Loucy (cell line): ENCODE measurements around the gene OTUB2.

Experiments used
- H2AFZ ChIP-seq: fragments of 200-600 bp; sonication (generic); 2 replicates; pipeline ENCODE4 v1.6.0; 2016; ENCODE audit warnings: antibody characterized with exemption, mild to moderate bottlenecking, low read length, moderate library complexity
- H3F3A ChIP-seq: fragments of 200-600 bp; 2 replicates; pipeline ENCODE4 v1.6.0; 2016; ENCODE audit warnings: antibody characterized with exemption, low read depth, mild to moderate bottlenecking
- H3K27me3 ChIP-seq: fragments of 200-600 bp; sonication (generic); 2 replicates; pipeline ENCODE4 v1.6.1; 2014; ENCODE audit warnings: low read length, mild to moderate bottlenecking; ENCODE audit not compliant: insufficient read depth, poor library complexity, severe bottlenecking
- H3K36me3 ChIP-seq: fragments of 200-600 bp; sonication (generic); 2 replicates; pipeline ENCODE4 v1.6.1; 2016; ENCODE audit warnings: low read length; ENCODE audit not compliant: insufficient read depth
- H3K4me1 ChIP-seq: fragments of 200-600 bp; sonication (generic); 2 replicates; pipeline ENCODE4 v1.5.1; 2014; ENCODE audit warnings: low read length, mild to moderate bottlenecking; ENCODE audit not compliant: insufficient read depth, poor library complexity, severe bottlenecking
- H3K4me2 ChIP-seq: fragments of 200-600 bp; sonication (generic); 2 replicates; pipeline ENCODE4 v1.6.0; 2014; ENCODE audit warnings: antibody characterized with exemption, low read length, low read depth, mild to moderate bottlenecking; ENCODE audit not compliant: poor library complexity, severe bottlenecking
- H3K4me3 ChIP-seq: fragments of 200-600 bp; sonication (generic); 2 replicates; pipeline ENCODE4 v1.5.1; 2014; ENCODE audit warnings: low read length, mild to moderate bottlenecking, mixed read lengths; ENCODE audit not compliant: poor library complexity, severe bottlenecking
- H3K79me2 ChIP-seq: fragments of 200-600 bp; sonication (generic); 2 replicates; pipeline ENCODE4 v1.6.1; 2014; ENCODE audit warnings: low read length; ENCODE audit not compliant: insufficient read depth
- H3K9ac ChIP-seq: fragments of 200-600 bp; sonication (generic); 2 replicates; pipeline ENCODE4 v1.6.0; 2014; ENCODE audit warnings: mild to moderate bottlenecking, low read depth, low read length, moderate library complexity; ENCODE audit not compliant: poor library complexity, severe bottlenecking
- H3K9me2 ChIP-seq: fragments of 200-600 bp; sonication (generic); replicated peaks from 2 replicates; pipeline ENCODE4 v1.6.1; 2016; ENCODE audit warnings: low read depth, low read length, mixed read lengths
- H3K9me3 ChIP-seq: fragments of 200-600 bp; sonication (generic); 2 replicates; pipeline ENCODE4 v1.6.1; 2014; ENCODE audit warnings: mild to moderate bottlenecking, antibody characterized with exemption, low read length, low read depth; ENCODE audit not compliant: insufficient read depth
- H4K20me1 ChIP-seq: fragments of 200-600 bp; sonication (generic); 2 replicates; pipeline ENCODE4 v1.6.0; 2014; ENCODE audit warnings: antibody characterized with exemption, low read length, mild to moderate bottlenecking; ENCODE audit not compliant: insufficient read depth, poor library complexity, severe bottlenecking
- EZH2phosphoT487 ChIP-seq: fragments of 200-600 bp; IDR thresholded peaks from 2 replicates; pipeline ENCODE4 v1.6.1; 2018; ENCODE audit warnings: antibody characterized with exemption, mild to moderate bottlenecking, moderate library complexity, borderline replicate concordance
- TF ChIP-seq, protein P1 (sequence below): fragments of 200-600 bp; sonication (generic); conservative IDR thresholded peaks from 2 replicates; pipeline ENCODE4 v1.5.1; 2014; ENCODE audit warnings: mild to moderate bottlenecking, antibody characterized with exemption, low read length

OTUB2 gene

GRCh38 chr14:94074534-94074933 is 48.4 kb downstream of the OTUB2 start:
- Histone ChIP-seq H3K9me2 (no peaks in the 10 kb centered on the region), H3K9ac (no peak overlapping the region), H3K4me1 (peaks cover 39% of the 10 kb centered on the region), H3F3A (no peaks in the 10 kb centered on the region), H3K4me2 (no peak overlapping the region), H3K4me3 (peak overlapping the region; percentile 4), H3K9me3 (peaks cover 22% of the 10 kb centered on the region; the same call in 1 of the 2 replicates), H3K79me2 (peaks cover 100% of the 10 kb centered on the region), H3K27me3 (no peaks in the 10 kb centered on the region), H4K20me1 (peaks cover 42% of the 10 kb centered on the region), H3K36me3 (peaks cover 5% of the 10 kb centered on the region; the same call in 1 of the 2 replicates), H2AFZ (no peak overlapping the region)
- no peak for TF ChIP-seq EZH2phosphoT487
- TF ChIP-seq, protein P1, sequence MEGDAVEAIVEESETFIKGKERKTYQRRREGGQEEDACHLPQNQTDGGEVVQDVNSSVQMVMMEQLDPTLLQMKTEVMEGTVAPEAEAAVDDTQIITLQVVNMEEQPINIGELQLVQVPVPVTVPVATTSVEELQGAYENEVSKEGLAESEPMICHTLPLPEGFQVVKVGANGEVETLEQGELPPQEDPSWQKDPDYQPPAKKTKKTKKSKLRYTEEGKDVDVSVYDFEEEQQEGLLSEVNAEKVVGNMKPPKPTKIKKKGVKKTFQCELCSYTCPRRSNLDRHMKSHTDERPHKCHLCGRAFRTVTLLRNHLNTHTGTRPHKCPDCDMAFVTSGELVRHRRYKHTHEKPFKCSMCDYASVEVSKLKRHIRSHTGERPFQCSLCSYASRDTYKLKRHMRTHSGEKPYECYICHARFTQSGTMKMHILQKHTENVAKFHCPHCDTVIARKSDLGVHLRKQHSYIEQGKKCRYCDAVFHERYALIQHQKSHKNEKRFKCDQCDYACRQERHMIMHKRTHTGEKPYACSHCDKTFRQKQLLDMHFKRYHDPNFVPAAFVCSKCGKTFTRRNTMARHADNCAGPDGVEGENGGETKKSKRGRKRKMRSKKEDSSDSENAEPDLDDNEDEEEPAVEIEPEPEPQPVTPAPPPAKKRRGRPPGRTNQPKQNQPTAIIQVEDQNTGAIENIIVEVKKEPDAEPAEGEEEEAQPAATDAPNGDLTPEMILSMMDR, result no peak

GRCh38 chr14:94075008-94075407 is 48.9 kb downstream of the OTUB2 start:
- no peak for TF ChIP-seq EZH2phosphoT487
- TF ChIP-seq, protein P1, result no peak
- H3K4me2 ChIP-seq, result peak overlapping the region; percentile 85
- peaks cover 100% of the 10 kb centered on the region for H3K79me2 ChIP-seq
- no peaks in the 10 kb centered on the region for H3K27me3 ChIP-seq
- peaks cover 5% of the 10 kb centered on the region; the same call in 1 of the 2 replicates for H3K36me3 ChIP-seq
- no peaks in the 10 kb centered on the region for H3K9me2 ChIP-seq
- peak overlapping the region; percentile 88 for H3K4me3 ChIP-seq
- H4K20me1 ChIP-seq, result peaks cover 47% of the 10 kb centered on the region
- peaks cover 44% of the 10 kb centered on the region for H3K4me1 ChIP-seq
- no peak overlapping the region for H3K9ac ChIP-seq
- no peak overlapping the region for H2AFZ ChIP-seq
- peaks cover 18% of the 10 kb centered on the region; the same call in 1 of the 2 replicates for H3K9me3 ChIP-seq
- H3F3A ChIP-seq, result no peaks in the 10 kb centered on the region

GRCh38 chr14:94077111-94077821 is 51.1 kb downstream of the OTUB2 start:
- peak overlapping the region; percentile 88 for H3K4me3 ChIP-seq

More at GRCh38 chr14:94077111-94077821, 51.1 kb downstream of the OTUB2 start:
- no peak for TF ChIP-seq EZH2phosphoT487
- Histone ChIP-seq H3F3A (no peaks in the 10 kb centered on the region), H3K9ac (peak overlapping the region; percentile 96), H3K4me2 (peak overlapping the region; percentile 85), H2AFZ (no peak overlapping the region), H3K9me2 (no peaks in the 10 kb centered on the region), H3K36me3 (peaks cover 5% of the 10 kb centered on the region; the same call in 1 of the 2 replicates), H3K79me2 (peaks cover 98% of the 10 kb centered on the region), H3K4me1 (peaks cover 49% of the 10 kb centered on the region), H3K9me3 (peaks cover 13% of the 10 kb centered on the region; the same call in 1 of the 2 replicates), H4K20me1 (peaks cover 54% of the 10 kb centered on the region), H3K27me3 (no peaks in the 10 kb centered on the region)
